Keratinocyte (primary cell): Measurements from ENCODE around the gene RXRA. TPM values are rescaled to one million over a fixed set of nuclear protein-coding genes. Genes with fewer than 3 reads are reported as not detected.

ENCODE experiments used
- DNase-seq: peaks from one replicate; pipeline ENCODE4 v3.0.0-alpha.2; 2011; ENCODE audit warnings: low read depth, missing footprints, low spot score
- FAIRE-seq: peaks from 2 replicates; lab custom pipeline; 2011; peaks lifted over from hg19 to GRCh38; lab: Jason Lieb, UNC
- H2AFZ ChIP-seq: 2 replicates; pipeline ENCODE4 v1.6.0; 2012; ENCODE audit warnings: low read length, control low read depth, inconsistent platforms; ENCODE audit not compliant: control insufficient read depth
- H3K27ac ChIP-seq: 2 replicates; pipeline ENCODE4 v1.5.1; 2011; ENCODE audit warnings: low read length; ENCODE audit not compliant: control insufficient read depth, insufficient read depth
- H3K27me3 ChIP-seq: 3 replicates; pipeline ENCODE4 v1.6.0; 2011; ENCODE audit warnings: low read length; ENCODE audit not compliant: control insufficient read depth, insufficient read depth; ENCODE audit errors: extremely low read depth
- H3K36me3 ChIP-seq, 2 experiments: 2 replicates in 1 of 2; 3 replicates in 1 of 2; pipeline ENCODE4 v1.5.1; 2011; ENCODE audit warnings: low read length in 2 of 2, mild to moderate bottlenecking in 1 of 2; ENCODE audit not compliant: control insufficient read depth in 2 of 2, insufficient read depth in 2 of 2; ENCODE audit errors: extremely low read depth in 1 of 2
- H3K4me1 ChIP-seq: 3 replicates; pipeline ENCODE4 v1.5.1; 2011; ENCODE audit warnings: low read length; ENCODE audit not compliant: control insufficient read depth, insufficient read depth; ENCODE audit errors: extremely low read depth
- H3K4me2 ChIP-seq: 3 replicates; pipeline ENCODE4 v1.6.0; 2011; ENCODE audit warnings: low read depth, low read length; ENCODE audit not compliant: control insufficient read depth, insufficient read depth; ENCODE audit errors: extremely low read depth
- H3K4me3 ChIP-seq, 3 experiments: fragments of 200-600 bp in 1 of 3; sonication (generic) in 1 of 3; 2 replicates in 2 of 3; 3 replicates in 1 of 3; pipeline ENCODE4 v1.5.1; 2011 to 2016; ENCODE audit warnings: low read length in 3 of 3, mild to moderate bottlenecking in 3 of 3, control low read depth in 2 of 3, inconsistent platforms in 1 of 3, low read depth in 1 of 3, mixed read lengths in 1 of 3, mixed run types in 1 of 3, moderate library complexity in 1 of 3; ENCODE audit not compliant: control insufficient read depth in 2 of 3, insufficient read depth in 2 of 3; ENCODE audit errors: extremely low read depth in 1 of 3
- H3K79me2 ChIP-seq: 2 replicates; pipeline ENCODE4 v1.6.0; 2012; ENCODE audit warnings: low read length; ENCODE audit not compliant: control insufficient read depth, insufficient read depth
- H3K9ac ChIP-seq: 3 replicates; pipeline ENCODE4 v1.6.0; 2011; ENCODE audit warnings: low read length; ENCODE audit not compliant: control insufficient read depth, insufficient read depth; ENCODE audit errors: extremely low read depth
- H3K9me1 ChIP-seq: 3 replicates; pipeline ENCODE4 v1.6.0; 2011; ENCODE audit warnings: low read length; ENCODE audit not compliant: control insufficient read depth, insufficient read depth; ENCODE audit errors: extremely low read depth
- H3K9me3 ChIP-seq: 2 replicates; pipeline ENCODE4 v1.5.1; 2012; ENCODE audit warnings: low read depth, low read length; ENCODE audit not compliant: control insufficient read depth
- H4K20me1 ChIP-seq: 3 replicates; pipeline ENCODE4 v1.6.0; 2011; ENCODE audit warnings: low read length; ENCODE audit not compliant: control insufficient read depth, insufficient read depth; ENCODE audit errors: extremely low read depth
- CTCF ChIP-seq, 3 experiments: IDR thresholded peaks in 1 of 3; conservative IDR thresholded peaks in 1 of 3; optimal IDR thresholded peaks in 1 of 3; 2 replicates in 2 of 3; 3 replicates in 1 of 3; pipeline versions ENCODE3 to v1.5.1; 2011; ENCODE audit warnings: low read length in 3 of 3, mild to moderate bottlenecking in 3 of 3, moderate library complexity in 2 of 3, control low read depth in 1 of 3, inconsistent platforms in 1 of 3; ENCODE audit not compliant: insufficient read depth in 2 of 3; ENCODE audit errors: extremely low read depth in 1 of 3
- EZH2 ChIP-seq: IDR thresholded peaks from one replicate; pipeline ENCODE4 v1.6.1; 2012; ENCODE audit warnings: inconsistent platforms, mild to moderate bottlenecking, low read length, moderate library complexity
- dilution Hi-C: fragments of 300-500 bp; cut with MboI; formaldehyde crosslinking; loops from one replicate; pipeline ENCODE4 v1.7.0; 2020; ENCODE audit warnings: low sequenced_read_pairs; ENCODE audit not compliant: extremely low pct_ligation_motif_present
- polyA plus RNA-seq, 5 experiments: library from polyadenylated mRNA; depleted of rRNA in 3 of 5; stranded (reverse) in 3 of 5; stranded (forward) in 1 of 5; unstranded in 1 of 5; fragments of >200 nt; gene quantifications; 1 replicate in 1 of 5; 2 replicates in 3 of 5; 3 replicates in 1 of 5; pipeline versions ENCODE4 v1.2.1 to v1.2.3, GENCODE V29; 2011 to 2012; ENCODE audit warnings: missing spikeins in 2 of 5, low read depth in 1 of 5, low replicate concordance in 1 of 5

Gene RXRA
- polyA plus RNA-seq, 1 donor (not counting 4 experiments of a cell fraction or from before 2014, with no cell fraction given): 9.7 TPM

DNA sequence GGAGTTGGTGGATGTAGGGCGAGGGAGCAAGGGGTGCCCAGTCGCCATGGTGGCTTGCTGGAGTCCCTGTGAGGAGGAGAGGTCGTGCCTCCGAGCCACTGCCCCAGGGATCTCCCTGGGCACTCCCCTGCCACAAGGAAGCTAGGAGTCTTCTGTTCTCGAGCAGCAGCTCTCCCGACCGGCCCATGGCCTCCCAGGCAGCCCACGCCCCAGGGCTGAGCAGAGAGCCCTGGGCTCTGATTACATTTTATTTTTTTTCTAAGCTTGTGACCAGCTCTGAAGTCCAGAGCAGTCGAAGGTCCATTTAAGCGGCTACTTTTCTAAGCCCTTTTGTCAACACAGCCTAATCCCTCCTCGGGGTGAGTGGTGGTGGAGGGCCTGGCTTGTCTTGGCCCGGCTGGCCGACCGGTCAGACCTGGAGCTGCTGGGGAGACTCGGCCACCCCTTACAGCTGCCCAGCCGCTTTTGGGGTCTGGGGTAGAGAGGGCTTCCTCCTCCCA is 2.1 kb downstream of the RXRA start:
- no peak for TF ChIP-seq EZH2
- TF ChIP-seq CTCF (optimal IDR thresholded peaks at IDR 0.05 in 1 of 3, IDR thresholded peaks at IDR 0.05 in 1 of 3, conservative IDR thresholded peaks at IDR 0.05 in 1 of 3; ENCODE audit: extremely low read depth in 1 of 3, insufficient read depth in 2 of 3, low read length in 3 of 3): no peak
- no peaks in the 10 kb centered on the region for H3K9me3 ChIP-seq
- H4K20me1 ChIP-seq: peaks cover 32% of the 10 kb centered on the region
- no peak for FAIRE-seq
- H3K36me3 ChIP-seq: no peaks in the 10 kb centered on the region
- no peaks in the 10 kb centered on the region for H3K27me3 ChIP-seq
- peak overlapping the region; percentile 77 for H3K27ac ChIP-seq
- H3K9me1 ChIP-seq: peaks cover 9% of the 10 kb centered on the region
- H3K79me2 ChIP-seq: peaks cover 66% of the 10 kb centered on the region
- H2AFZ ChIP-seq: no peak overlapping the region
- peak overlapping the region; percentile 80 for H3K9ac ChIP-seq
- DNase-seq: no peak
- peak overlapping the region; percentile 88 for H3K4me2 ChIP-seq
- peak overlapping the region; percentile 73 to 93 (median 75) for H3K4me3 ChIP-seq
- dilution Hi-C loops: no loop called here
- H3K4me1 ChIP-seq: peaks cover 57% of the 10 kb centered on the region

- no peaks in the 10 kb centered on the region for H3K9me3 ChIP-seq
- H3K27me3 ChIP-seq: no peaks in the 10 kb centered on the region
- H3K4me2 ChIP-seq: peak overlapping the region; percentile 88
- H3K9me1 ChIP-seq: peaks cover 9% of the 10 kb centered on the region
- H4K20me1 ChIP-seq: peaks cover 38% of the 10 kb centered on the region
- peaks cover 62% of the 10 kb centered on the region for H3K4me1 ChIP-seq
- TF ChIP-seq CTCF (optimal IDR thresholded peaks at IDR 0.05 in 1 of 3, IDR thresholded peaks at IDR 0.05 in 1 of 3, conservative IDR thresholded peaks at IDR 0.05 in 1 of 3; ENCODE audit: extremely low read depth in 1 of 3, insufficient read depth in 2 of 3, low read length in 3 of 3): no peak
- TF ChIP-seq EZH2: no peak
- H3K4me3 ChIP-seq: peak overlapping the region; percentile 73 to 93 (median 75)
- DNase-seq (no peak), FAIRE-seq (no peak)
- H3K36me3 ChIP-seq: no peaks in the 10 kb centered on the region
- H3K27ac ChIP-seq: peak overlapping the region; percentile 77
- peak overlapping the region; percentile 26 for H2AFZ ChIP-seq
- peak overlapping the region; percentile 80 for H3K9ac ChIP-seq
- dilution Hi-C loops: no loop called here
- H3K79me2 ChIP-seq: peaks cover 72% of the 10 kb centered on the region
Observed at GRCh38 chr9:134328841-134329575, 2.8 kb downstream of the RXRA start.
